Spleen (tissue), 7 donors: Measurements from ENCODE around the gene GDE1.

Source experiments
- CTCF ChIP-seq, 11 experiments: fragments of 200-600 bp in 7 of 11; fragments of 450-650 bp in 4 of 11; sonication (generic) in 4 of 11; IDR thresholded peaks in 8 of 11; conservative IDR thresholded peaks in 3 of 11; 1 replicate in 7 of 11; 2 replicates in 4 of 11; pipeline versions ENCODE4 v1.4.0 to v1.8.0; 2016 to 2021; ENCODE audit warnings: antibody characterized with exemption in 11 of 11, inconsistent platforms in 4 of 11, mild to moderate bottlenecking in 1 of 11
- POLR2A ChIP-seq, 3 donors: fragments of 450-650 bp; IDR thresholded peaks; one replicate each; pipeline ENCODE4 v1.5.1; 2017; ENCODE audit warnings: antibody characterized with exemption in 3 of 3, mild to moderate bottlenecking in 1 of 3
- POLR2AphosphoS5 ChIP-seq, 3 donors: sonication (generic); formaldehyde crosslinking; IDR thresholded peaks; one replicate each; pipeline ENCODE4 v1.5.1; 2017; ENCODE audit warnings: antibody characterized with exemption in 3 of 3
- donor health status: DM: no; HTN: no; CAD: no; lungs with moderate emphysema.
- donor health status: DM: no; HTN: no; CAD: no.
- donor health status: DM: no; HTN: no; CAD: no.

DNA sequence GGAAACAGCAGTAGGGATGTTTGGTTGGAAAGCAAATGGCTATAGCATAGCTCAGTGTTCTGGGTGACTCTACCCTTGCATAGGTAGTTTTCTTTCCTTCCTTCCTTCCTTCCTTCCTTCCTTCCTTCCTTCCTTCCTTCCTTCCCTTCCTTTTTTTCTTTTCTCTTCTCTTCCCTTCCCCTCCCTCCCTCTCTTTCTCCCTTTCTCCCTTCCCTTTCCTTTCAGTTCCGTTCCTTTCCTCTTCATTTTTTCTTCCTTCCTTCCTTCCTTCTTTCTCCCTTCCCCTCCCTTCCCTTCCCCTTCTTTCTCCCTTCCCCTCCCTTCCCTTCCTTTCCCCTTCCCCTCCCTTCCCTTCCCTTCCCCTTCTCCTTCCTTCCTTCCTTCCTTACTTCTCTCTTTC is 31.3 kb downstream of the GDE1 start:
- no peak for TF ChIP-seq POLR2A (IDR thresholded peaks at IDR 0.05)
- TF ChIP-seq CTCF (IDR thresholded peaks at IDR 0.05 in 8 of 11, conservative IDR thresholded peaks at IDR 0.05 in 3 of 11) = no peak
- no peak for TF ChIP-seq POLR2AphosphoS5 (IDR thresholded peaks at IDR 0.05)
